D721Med (cell line): ENCODE data around the gene TMC3.
"Not testable (repeated sequence)": the region's sequence is repeated elsewhere in the genome, so short reads cannot be mapped to it uniquely, and the experiment has no call there.

Source experiments
- DNase-seq: peaks from one replicate; pipeline ENCODE4 v3.0.0; 2011; ENCODE audit warnings: low spot score; ENCODE audit not compliant: insufficient read length
- FAIRE-seq: peaks from 2 replicates; lab custom pipeline; 2011; peaks lifted over from hg19 to GRCh38; lab: Jason Lieb, UNC
- CTCF ChIP-seq: IDR thresholded peaks from 2 replicates; pipeline ENCODE4 v1.5.1; 2012; ENCODE audit warnings: mild to moderate bottlenecking, control low read depth; ENCODE audit not compliant: insufficient read depth; ENCODE audit errors: missing control alignments

Gene TMC3

GRCh38 chr15:81333363-81333762 is 40.6 kb downstream of the TMC3 start:
- FAIRE-seq: no peak
- no peak for TF ChIP-seq CTCF
- DNase-seq: no peak

- no peak for TF ChIP-seq CTCF
- DNase-seq: no peak
- no peak for FAIRE-seq
Observed at GRCh38 chr15:81332326-81332725, 41.7 kb downstream of the TMC3 start.

- DNase-seq: no peak
- no peak for FAIRE-seq
- TF ChIP-seq CTCF: no peak
Observed at GRCh38 chr15:81331600-81331999, 42.4 kb downstream of the TMC3 start.

GRCh38 chr15:81331141-81331540 is 42.9 kb downstream of the TMC3 start:
- DNase-seq, FAIRE-seq: not testable (repeated sequence)

GRCh38 chr15:81330366-81331090 is 43.5 kb downstream of the TMC3 start:
- FAIRE-seq (no peak), DNase-seq (no peak)
- no peak for TF ChIP-seq CTCF

GRCh38 chr15:81329446-81329845 is 44.6 kb downstream of the TMC3 start:
- no peak for TF ChIP-seq CTCF
- FAIRE-seq (no peak), DNase-seq (no peak)

GRCh38 chr15:81327516-81327915 is 46.5 kb downstream of the TMC3 start:
- DNase-seq: no peak
- TF ChIP-seq CTCF: no peak
- no peak for FAIRE-seq
